Ascending aorta (tissue), 2 donors: ENCODE data around the gene CLASP1. TPM values are rescaled to one million over a fixed set of nuclear protein-coding genes. Genes with fewer than 3 reads are reported as not detected.

Experiments used
- DNase-seq, 2 donors: peaks; one replicate each; pipeline ENCODE4 v3.0.0-alpha.2; 2019; ENCODE audit warnings: low spot score in 2 of 2
- H3K27ac ChIP-seq, 2 donors: fragments of 200-600 bp; sonication (generic); one replicate each; pipeline ENCODE4 v1.5.1; 2016 to 2017; ENCODE audit warnings: mild to moderate bottlenecking in 1 of 2
- H3K27me3 ChIP-seq: fragments of 200-600 bp; sonication (generic); one replicate; pipeline ENCODE4 v1.5.1; 2017
- H3K36me3 ChIP-seq, 2 donors: fragments of 200-600 bp; sonication (generic); one replicate each; pipeline ENCODE4 v1.5.1; 2016
- H3K4me1 ChIP-seq, 2 donors: fragments of 200-600 bp; sonication (generic); one replicate each; pipeline ENCODE4 v1.5.1; 2016 to 2017; ENCODE audit warnings: mild to moderate bottlenecking in 1 of 2
- H3K4me3 ChIP-seq, 2 donors: fragments of 200-600 bp; sonication (generic); one replicate each; pipeline ENCODE4 v1.5.1; 2016 to 2017; ENCODE audit warnings: mild to moderate bottlenecking in 1 of 2
- H3K9me3 ChIP-seq, 2 donors: fragments of 200-600 bp; sonication (generic); one replicate each; pipeline ENCODE4 v1.5.1; 2016
- CTCF ChIP-seq, 3 experiments: fragments of 200-600 bp in 2 of 3; fragments of 450-650 bp in 1 of 3; sonication (generic) in 2 of 3; IDR thresholded peaks; one replicate each; pipeline ENCODE4 v1.5.1; 2016 to 2019; ENCODE audit warnings: antibody characterized with exemption in 3 of 3, mild to moderate bottlenecking in 1 of 3, moderate library complexity in 1 of 3
- intact Hi-C: fragments of 100-400 bp; cut with DNase I; formaldehyde crosslinking; loops from one replicate; pipeline ENCODE4 v1.15.1; 2023
- total RNA-seq: library from RNA; depleted of rRNA; stranded (reverse); fragments of >200 nt; gene quantifications from one replicate; pipeline ENCODE4 v1.1.0, GENCODE V29; 2016

Gene CLASP1
- total RNA-seq, 1 donor from 2014 or later: 78.0 TPM

GRCh38 chr2:121608367-121608766 lies 40.9 kb downstream of the CLASP1 start:
- H3K27me3 ChIP-seq: no peaks in the 10 kb centered on the region
- no peak overlapping the region for H3K4me3 ChIP-seq
- H3K27ac ChIP-seq: no peak overlapping the region
- H3K36me3 ChIP-seq: peaks cover 0 to 18% of the 10 kb centered on the region in 2 donors
- TF ChIP-seq CTCF (IDR thresholded peaks at IDR 0.05): no peak
- no peak for DNase-seq
- H3K4me1 ChIP-seq: no peaks in the 10 kb centered on the region
- H3K9me3 ChIP-seq: no peaks in the 10 kb centered on the region
- intact Hi-C loops: no loop called here

GRCh38 chr2:121605820-121606733 lies 43.2 kb downstream of the CLASP1 start:
- no peak for DNase-seq
- Histone ChIP-seq H3K27me3 (no peaks in the 10 kb centered on the region), H3K36me3 (peaks cover 0 to 17% of the 10 kb centered on the region in 2 donors), H3K4me1 (no peaks in the 10 kb centered on the region), H3K4me3 (no peak overlapping the region), H3K9me3 (no peaks in the 10 kb centered on the region), H3K27ac (no peak overlapping the region)
- TF ChIP-seq CTCF (IDR thresholded peaks at IDR 0.05): no peak
- intact Hi-C loops: no loop called here

- no peak overlapping the region for H3K27ac ChIP-seq
- no peaks in the 10 kb centered on the region for H3K27me3 ChIP-seq
- no peaks in the 10 kb centered on the region for H3K9me3 ChIP-seq
- no peak overlapping the region for H3K4me3 ChIP-seq
- peaks cover 0 to 17% of the 10 kb centered on the region in 2 donors for H3K36me3 ChIP-seq
- TF ChIP-seq CTCF (IDR thresholded peaks at IDR 0.05): no peak
- intact Hi-C loops: no loop called here
- DNase-seq: no peak
- H3K4me1 ChIP-seq: no peaks in the 10 kb centered on the region
These were observed 46.1 kb downstream of the CLASP1 start for GRCh38 chr2:121603185-121603584.

- Histone ChIP-seq H3K4me1 (peaks cover 3 to 12% of the 10 kb centered on the region in 2 donors), H3K9me3 (no peaks in the 10 kb centered on the region), H3K4me3 (no peak overlapping the region), H3K36me3 (peaks cover 0 to 8% of the 10 kb centered on the region in 2 donors), H3K27me3 (no peaks in the 10 kb centered on the region), H3K27ac (no peak overlapping the region)
- TF ChIP-seq CTCF (IDR thresholded peaks at IDR 0.05): no peak
- intact Hi-C loops: loop anchor here (5.0 kb wide), 1 partner anchor 112 kb away; no protein-coding TSS in a partner anchor
- DNase-seq: no peak
These were observed 49.2 kb downstream of the CLASP1 start for GRCh38 chr2:121599963-121600651.

GRCh38 chr2:121598087-121598486 lies 51.2 kb downstream of the CLASP1 start:
- no peaks in the 10 kb centered on the region for H3K9me3 ChIP-seq
- no peak overlapping the region for H3K4me3 ChIP-seq
- peaks cover 3 to 12% of the 10 kb centered on the region in 2 donors for H3K4me1 ChIP-seq
- intact Hi-C loops: loop anchor here (5.0 kb wide), 1 partner anchor 114 kb away; no protein-coding TSS in a partner anchor
- no peak overlapping the region for H3K27ac ChIP-seq
- no peaks in the 10 kb centered on the region for H3K36me3 ChIP-seq
- TF ChIP-seq CTCF (IDR thresholded peaks at IDR 0.05): no peak
- H3K27me3 ChIP-seq: no peaks in the 10 kb centered on the region
- DNase-seq: no peak
